Stimulated activated CD4-positive, alpha-beta T cell treated with anti-CD3 and anti-CD28 coated beads, Interleukin-15, amount 100 ng/mL, for 24 hours (primary cell): ENCODE data around the gene LAMB4.

ENCODE experiments used
- DNase-seq: peaks from one replicate; pipeline ENCODE4 v3.0.0-alpha.2; 2020

Gene LAMB4

DNA sequence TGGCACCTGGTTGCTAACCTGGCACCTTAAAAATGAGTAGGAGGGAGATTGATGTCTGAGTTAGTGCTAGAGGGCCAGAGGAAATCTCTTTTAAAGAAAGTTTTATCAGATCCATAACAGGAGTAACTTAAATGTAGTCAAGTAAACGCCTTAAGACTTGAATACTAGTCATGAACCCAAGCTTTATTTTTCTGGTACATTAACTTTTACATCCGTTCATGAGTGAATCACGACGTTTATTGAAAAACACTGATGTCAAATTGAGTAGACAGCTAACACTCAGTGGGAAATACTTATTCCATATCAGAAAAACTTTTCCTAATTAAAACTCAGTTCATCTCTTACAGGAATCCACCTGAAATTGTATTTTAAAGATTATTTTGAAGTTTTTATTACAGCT lies 120.3 kb downstream of the LAMB4 start:
- no peak for DNase-seq

DNA sequence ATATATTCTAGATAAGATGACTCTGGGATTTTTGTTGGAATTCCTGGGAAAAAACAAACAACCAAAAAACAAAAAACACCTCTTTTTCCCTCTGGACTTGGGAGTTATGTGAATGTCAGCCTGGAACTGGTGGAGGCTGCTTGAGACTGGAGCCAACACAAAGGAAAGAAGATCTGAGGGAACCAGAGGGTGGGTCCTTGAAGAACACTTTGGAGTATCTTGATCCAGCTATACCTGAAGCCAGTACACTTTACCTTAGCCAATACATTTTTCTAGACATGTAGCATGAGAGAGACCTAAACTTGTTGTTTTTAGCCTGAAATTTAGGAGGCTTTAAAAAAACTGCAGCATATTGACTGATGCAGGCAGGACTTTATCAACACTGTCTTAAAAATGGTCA lies 121.3 kb downstream of the LAMB4 start:
- no peak for DNase-seq

DNA sequence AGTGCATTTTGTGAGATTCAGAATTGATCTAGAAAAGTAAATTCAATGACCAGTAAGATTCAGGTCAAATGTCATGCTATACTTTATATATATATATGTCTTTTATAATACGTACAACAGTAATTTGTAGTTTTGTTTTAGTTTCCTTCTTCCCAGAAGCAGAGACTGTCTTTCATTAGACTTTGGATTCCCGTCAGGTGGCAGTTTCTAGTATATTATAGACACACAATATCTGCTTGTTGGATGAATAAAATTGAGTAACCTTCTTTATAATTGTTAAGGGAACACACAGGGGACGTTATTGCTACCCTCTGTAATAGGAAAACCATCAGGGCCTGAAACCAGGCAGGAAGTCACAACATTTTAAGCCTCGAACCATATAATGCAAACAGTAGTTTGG lies 121.9 kb downstream of the LAMB4 start:
- no peak for DNase-seq

DNA sequence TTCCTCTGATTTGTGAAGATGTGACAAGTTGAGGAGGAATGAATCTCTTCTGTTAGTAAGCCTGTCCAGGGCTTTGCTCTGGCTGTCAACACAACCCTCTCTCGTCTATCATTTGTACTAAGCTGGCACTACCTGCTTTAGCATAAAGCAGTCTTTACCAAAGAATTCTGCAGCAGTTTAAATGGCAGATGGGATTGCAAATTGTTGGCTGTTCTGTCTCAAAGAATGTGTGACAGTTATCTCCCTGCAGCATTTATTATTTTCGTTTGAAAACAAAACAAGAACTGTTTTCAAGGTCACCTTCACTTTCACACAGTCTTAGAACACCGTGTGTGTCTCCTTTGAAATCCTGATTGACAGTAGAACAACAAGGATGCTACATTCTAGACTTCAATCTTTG lies 122.4 kb downstream of the LAMB4 start:
- no peak for DNase-seq

DNA sequence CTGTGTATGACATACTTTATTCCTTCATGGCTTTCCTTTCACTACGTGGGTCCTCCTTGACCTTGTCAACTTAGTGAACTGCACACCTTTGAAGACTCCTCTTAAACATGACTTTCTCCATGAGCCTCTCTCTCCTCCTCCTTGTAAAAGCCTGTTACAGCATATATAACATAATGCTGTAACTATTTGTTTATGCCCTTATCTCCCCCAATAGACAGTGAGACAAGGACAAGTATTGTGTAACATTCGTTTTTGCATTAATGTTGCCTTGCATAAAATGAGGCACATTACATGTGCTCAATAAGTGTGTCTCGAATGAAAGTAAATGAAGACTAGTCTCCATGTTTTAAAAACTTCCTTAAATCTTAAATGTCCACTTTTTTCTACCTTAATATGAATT lies 122.9 kb downstream of the LAMB4 start:
- no peak for DNase-seq

DNA sequence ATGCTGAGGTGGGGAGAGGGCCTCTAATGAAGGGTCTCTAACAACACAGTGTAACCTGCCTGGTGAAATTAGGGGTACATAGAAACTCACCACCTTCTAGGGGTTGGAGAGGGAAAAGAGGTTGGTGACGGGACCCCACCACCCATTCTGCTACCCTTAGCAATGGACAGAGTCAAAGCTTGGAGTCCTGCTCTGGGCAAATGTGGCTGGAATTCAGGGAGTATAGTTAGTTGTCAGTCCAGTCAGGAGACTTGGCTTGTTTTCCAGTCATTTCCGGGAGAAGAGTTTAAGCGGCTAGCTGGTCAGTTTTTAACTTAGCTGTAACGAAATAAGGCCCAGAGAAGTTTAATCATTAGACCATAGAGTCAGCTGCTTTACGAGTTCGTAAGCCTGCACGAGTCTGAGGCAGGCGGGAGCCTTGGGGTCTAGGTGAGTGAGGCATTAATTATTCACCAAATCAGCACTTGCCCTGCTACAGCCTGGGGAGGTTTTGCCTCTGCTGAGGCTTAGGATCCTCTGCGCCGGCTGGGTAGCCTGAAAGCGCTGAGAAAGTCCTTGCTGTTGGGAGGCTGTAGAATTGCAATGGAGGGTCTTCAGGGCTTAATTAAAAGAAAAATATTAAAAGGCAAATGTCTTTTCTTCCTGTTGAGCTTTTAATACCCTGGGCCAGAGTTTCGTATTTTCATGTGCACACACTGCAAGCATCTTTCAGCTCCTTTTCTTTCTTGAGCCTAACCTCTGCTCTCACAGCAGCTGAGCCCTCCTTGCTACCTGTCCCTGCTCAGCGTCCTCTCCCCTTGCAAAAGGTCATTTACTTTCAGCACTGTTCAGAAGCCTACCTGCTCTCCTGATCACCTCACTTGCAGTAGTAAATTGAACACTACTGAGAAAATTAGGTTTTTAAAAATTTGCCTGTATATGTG lies 125.7 kb downstream of the LAMB4 start:
- no peak for DNase-seq

DNA sequence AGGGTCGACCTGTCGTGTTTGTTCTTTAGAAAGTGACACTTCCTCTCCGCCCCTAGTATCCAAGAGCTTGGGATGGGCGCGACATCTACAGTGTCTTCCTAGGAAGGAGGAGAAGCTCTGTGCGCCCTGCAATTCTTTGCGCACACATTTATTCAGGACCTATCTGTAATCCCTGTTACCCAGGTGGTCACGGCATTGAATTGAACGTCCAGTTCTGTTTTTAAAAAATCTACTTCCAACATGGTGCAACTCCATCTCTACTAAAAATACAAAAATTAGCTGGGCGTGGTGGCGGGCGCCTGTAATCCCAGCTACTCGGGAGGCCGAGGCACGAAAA lies 126.6 kb downstream of the LAMB4 start:
- DNase-seq: no peak

DNA sequence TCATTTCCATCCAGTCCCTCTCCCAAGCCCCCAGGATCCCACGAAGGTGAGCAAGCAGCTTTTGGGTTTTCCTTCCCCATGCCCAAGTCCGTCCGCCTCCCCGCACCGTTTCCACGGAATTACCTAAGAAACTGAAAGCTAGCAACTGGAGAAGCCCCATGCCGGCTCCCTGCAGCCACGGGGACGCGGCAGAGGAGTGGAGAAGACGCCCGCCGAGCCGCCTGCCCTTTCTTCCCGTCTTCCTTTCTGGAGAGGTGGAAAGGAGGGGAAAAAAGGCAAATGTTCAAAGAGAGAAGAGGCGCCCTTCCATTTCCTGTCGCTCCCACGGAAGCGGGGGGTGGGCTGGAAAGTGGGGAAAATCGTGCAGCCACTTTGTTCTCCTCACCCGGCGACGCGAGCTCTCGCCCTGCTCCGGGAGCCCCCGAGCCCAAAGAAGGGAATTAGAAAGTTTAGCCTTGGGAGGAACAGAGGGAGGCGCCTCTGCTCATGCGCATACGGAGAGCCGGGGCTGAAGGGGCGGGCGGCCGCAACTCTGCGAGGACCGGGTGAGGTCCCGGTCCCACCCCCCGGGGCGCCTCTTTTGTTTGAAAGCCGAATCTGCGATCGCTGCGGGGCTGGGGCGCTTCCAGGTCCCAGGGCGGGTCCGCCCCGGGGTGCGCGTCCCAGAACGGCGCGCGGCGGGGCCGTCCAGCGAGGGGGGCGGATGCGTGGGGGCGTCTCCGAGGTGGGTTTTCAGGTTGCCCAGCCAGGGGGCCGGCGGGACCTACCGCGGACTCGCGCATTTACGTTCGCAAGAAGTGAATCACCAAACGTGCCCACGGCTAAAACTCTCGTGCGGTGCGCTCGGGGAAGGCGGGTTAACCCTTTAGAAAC lies 127.2 kb downstream of the LAMB4 start, which contains the start of gene LAMB1:
TSS of gene LAMB1 (minus strand) at position 436 of the 873 bp plus-strand sequence. CDS start at position 160, 276 bp downstream.
- peak; percentile 46 for DNase-seq

DNA sequence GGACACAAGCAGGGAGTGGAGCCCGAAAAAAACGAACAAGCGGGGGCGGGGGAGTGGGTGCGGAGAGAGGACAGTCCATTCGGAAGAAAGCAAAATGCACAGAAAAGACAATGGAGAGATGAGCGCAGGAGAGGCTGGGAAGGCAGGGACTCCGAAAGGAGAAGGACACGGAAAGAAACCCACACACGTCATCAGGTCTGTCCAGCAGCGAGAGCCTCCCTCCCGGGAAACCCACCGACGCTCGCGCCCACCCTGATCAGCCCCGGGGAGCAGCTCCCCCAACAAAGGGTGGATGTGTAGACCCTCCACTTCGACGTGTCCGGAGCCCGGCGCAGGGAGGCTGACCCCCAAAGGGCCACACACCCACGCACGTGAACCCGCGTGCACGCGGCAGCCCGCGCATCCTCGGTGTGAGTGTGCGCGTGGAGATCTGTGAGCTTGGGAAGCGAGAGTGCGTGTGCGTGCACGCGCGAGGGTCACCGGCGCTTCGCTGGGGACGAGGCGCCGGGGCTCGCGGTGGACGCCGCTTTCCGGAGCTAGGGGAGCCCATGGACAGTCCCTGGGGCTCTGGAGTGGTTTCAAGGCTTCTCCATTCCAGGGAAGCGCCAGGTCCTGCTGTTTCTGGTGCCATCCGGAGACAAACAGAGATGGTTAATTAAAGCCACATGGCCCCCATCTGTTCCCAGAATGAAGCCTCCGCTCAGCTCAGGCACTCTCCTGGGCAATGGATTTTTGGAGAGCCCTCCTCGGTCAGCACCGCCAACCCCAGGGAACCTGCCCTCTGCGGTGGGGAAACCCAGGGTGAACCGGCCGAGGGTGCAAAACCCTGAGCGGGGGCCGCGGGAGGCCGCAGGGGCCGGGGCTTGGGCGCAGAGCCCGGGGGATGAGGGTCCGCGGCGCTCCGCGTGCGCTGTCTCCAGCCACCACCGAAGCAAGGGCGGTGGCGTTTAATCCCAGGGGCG lies 128.1 kb downstream of the LAMB4 start:
- peak; percentile 18 for DNase-seq

DNA sequence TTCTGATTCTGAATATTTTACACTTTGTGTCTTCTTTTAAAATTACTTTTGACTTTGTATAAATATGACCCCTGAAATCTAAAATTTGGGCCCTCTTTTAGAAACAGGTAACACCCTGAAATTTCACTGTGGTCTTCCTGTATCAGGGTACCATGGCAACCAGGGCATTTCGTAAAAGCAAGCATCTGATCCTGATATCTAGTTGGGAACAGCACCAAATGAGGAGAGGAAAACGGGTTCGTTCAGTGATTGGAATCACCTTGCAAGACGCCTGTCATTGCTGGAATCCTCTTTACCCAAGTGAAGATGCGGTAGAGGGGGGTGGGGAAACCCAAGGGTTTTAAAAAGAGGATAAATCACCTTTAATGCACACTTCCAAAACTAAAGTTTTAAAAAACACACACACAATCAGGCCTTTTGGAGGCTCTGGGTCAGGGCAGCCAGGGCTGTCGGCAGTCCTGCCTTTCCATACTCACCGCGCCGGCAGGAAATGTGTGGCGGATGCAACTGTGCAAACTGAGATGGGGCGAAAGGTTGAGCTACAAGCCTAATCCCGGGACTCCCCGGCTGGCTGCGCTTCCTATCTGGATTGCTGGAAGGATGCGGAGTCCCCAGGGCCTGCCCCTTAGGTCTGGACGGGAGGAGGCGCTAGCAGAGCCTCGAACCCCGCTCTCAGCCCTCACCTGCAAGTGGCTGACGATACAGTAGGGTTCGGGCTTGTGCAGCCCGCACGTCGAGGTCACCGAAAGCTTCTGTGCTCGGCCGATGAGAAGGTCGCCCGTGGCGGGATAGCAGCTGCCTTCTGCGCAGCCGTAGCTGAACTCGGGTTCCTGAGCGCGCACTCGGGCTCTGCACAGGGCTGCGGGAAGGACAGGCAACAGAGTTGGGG lies 129.0 kb downstream of the LAMB4 start:
- DNase-seq: peak; percentile 14

DNA sequence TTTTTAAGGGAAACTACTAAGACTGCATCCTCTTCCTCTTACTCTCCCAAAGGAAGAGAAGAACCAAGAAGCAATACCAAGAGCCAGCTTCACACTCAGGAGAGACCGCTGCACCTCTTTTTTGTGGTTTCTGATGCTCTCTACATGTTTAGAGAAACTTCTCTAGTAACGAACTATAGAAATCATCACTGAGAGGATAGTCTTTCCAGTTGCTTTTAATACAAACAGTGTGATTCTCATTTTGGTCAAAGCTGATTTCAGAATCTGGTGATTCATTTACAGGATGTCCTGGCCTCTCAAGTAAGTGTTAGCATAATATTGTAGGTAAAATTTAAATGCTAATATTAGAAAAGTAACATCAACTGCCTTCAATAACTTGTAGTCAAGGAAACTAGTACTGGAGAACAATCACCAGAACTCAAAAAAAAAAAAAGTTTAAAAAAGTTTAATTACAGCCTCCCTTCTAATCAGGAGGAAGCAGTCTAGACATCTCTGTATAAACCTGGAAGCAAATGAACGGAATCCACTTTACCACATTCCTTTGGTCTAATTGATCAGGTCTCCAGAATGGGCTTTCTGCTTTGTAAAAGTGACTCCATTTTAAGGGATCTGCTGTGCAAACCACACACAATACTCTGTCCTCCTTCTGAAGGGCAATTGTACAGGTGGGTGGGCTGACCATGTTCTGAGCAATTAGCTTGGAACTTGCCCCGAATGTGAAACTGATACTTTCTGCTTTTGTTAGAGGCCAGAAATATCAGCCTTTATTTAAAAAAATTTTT lies 130.2 kb downstream of the LAMB4 start:
- no peak for DNase-seq

DNA sequence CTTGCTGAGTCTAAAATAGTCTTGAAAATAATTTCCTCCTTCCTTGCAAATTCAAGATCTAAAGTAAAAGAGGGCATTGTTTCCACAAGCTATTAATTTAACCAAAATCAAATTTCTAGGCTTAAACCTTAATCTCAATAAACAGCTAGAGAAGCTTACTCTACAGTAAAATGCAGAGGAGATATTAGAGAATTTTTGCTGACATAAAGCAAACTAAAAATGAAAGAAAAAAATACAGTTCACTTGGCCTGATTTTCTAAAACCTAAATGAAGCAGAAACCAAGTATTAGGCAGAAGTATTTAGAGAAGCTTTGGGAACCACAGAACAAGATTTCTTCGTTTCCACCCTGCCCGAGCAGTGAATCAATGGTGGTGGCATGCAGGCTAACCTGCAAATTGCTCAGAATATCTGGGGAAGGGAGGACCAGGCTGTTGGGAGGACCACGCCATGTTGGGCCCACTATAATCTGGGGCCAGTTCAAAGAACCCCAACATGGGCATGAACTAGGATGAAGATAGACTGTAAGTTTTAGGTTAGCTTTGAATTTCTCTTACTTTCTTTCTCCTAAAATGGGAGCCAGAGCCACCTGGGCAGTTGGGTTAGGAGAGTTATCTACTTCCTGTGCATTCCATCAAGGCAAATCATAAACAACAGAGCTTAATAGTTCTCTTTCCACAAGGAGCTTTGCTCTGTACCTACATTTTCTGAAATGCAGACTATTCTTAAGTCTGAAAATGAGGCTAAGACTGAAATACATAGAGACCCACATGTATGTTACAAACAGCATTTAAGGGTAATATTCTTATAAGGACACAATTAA lies 131.3 kb downstream of the LAMB4 start:
- no peak for DNase-seq

DNA sequence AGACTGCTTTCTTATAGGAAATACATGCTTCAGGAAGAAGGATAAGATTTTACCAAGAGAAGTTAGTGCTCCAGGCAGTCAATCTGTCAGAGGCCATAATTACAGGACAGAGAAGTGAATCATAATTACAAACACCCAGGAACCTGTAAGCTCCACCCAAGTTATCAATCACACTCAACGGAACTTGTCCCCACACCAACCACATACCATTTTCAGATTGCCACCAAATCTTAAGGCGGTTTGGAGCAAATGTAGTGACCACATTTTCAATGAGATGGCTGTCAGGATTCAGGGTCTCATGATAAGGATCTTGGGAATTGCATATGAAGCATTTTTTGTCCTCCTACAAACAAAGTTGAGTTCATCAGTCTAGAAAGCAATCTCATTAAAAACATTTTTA lies 132.0 kb downstream of the LAMB4 start:
- no peak for DNase-seq

DNA sequence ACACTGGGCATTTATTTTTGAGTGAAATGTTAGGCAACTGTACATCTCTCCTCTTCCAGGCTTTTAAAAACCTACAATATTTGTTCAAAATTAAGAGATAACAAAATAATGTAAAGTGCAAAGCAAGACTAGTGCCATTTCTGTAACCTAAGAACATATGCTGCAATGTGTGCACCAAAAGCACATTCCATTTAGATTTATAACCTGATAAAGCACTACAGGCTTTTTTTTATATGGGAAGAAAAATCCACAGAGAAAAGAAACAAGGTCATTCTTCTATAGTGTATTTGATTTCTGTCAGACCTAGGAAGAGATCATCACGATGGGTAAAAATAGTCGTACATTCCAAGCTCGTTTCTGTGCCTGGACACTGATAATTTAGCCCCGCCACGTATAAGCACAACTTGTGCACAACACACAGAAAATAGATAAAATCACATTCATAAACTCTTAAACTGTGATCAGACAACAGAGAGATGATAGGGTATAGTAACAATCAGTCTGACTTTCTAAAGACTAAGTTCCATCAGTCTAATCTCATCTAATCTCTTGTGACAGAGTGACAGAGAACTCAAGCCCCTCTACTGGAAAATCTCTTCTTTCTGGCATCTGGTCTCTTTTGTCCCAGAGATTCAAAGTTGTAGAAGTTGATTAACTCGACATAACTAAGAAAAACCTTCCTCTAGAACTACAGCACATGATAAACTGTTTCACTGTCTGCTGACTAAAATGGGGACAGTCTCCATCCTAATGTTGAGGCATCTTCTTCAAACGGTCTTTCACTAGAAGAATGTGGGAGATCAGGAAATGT lies 133.9 kb downstream of the LAMB4 start:
- no peak for DNase-seq

DNA sequence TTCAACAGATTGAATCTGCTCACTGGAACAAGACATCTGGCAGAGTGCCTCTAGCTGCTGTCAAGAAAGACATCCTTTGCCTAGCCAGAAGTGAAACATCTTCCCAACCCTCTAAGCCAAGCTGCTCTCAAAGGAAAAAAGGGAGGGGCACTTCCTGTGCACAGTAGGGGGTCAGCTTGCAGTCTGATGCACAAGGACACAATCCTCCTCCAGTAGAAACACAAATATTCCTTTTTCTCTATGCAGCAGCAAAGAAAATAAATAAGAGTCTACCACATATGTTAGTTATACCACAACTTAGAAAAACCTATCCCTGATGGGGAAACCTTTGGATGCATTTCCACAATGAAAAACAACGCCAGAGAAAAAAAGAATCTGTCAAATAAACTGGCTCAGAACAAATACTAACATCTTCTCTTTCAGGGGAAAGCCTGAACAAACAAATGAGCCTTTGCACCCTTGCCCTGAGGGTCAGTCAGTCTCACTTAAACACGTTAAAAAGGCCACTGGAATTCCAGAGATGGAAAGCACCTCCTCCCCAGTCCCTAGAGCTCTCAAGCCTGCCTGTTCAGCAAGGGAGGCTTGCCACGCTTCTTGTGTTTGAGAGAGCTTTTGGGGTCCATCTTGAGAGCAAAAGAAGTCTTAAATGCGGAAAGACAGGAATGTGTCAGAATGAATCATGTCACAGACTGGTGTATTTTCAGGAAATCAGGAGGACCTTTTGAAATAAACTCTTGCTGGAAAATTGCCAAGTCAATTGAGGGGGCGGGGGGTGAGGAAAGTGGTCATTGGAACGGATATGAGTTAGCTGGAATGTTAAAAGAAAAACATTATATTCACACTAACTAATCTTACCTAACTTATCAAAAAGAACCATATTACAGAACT lies 134.7 kb downstream of the LAMB4 start:
- no peak for DNase-seq

DNA sequence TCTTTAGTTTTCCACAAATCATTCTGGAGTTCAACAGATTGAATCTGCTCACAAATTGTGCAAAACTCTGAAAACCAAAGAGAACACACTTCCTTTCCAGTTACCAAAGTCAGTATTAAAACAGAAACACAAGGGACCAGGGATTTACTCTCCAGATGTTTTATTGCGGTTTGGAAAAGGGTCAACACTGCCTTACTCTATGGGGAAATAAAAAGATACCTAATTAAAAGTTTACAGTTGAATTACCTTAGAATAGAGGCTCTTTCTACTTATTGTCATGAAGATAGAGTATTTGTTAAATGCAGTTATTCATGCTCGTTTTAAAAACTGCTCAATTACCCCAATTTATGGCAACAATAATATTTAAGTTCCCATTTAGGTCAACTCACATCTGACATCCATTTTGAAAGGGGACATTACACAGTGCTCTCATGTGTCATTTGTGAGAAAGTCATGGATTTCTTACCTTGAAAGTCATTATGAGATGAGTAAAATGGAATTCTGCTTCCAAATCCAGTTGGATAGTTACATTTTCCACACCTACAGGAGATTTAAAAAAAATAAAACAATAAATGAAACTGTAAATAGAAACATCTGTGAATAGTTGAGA lies 135.6 kb downstream of the LAMB4 start:
- DNase-seq: no peak

DNA sequence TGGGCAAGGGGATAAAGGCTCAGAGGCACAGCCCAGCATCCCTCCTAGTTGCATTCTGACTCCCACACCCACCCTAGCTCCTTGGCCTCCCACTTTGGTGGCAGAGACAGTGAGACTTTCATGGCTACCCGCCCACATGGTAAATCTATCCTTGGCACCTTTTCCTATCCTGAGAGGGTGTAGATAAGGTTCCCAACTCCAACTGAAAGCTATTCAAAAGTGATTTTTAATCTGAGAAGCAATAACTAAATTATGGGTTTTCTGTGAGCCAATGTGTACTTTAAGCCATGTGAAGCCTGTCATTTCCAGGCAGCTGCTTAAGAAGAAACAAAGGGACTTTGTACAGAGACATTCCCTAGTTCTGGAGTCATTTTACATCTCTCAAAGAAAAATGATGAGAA lies 136.3 kb downstream of the LAMB4 start:
- no peak for DNase-seq
